DOHH2 (cell line): ENCODE results near the gene SBK3.

ENCODE experiments used
- CTCF ChIP-seq: fragments of 200-600 bp; sonication (generic); IDR thresholded peaks from one replicate; pipeline ENCODE4 v1.5.1; 2014; ENCODE audit warnings: antibody characterized with exemption, mild to moderate bottlenecking, low read depth, low read length; ENCODE audit not compliant: poor library complexity, severe bottlenecking
- EZH2phosphoT487 ChIP-seq: fragments of 200-600 bp; sonication (generic); IDR thresholded peaks from 2 replicates; pipeline ENCODE4 v1.6.1; 2017; ENCODE audit warnings: borderline replicate concordance, mild to moderate bottlenecking, antibody characterized with exemption, low read length, moderate library complexity, mixed read lengths

- TF ChIP-seq CTCF (no peak), EZH2phosphoT487 (no peak)
Observed at GRCh38 chr19:55592391-55593090, 47.2 kb upstream of the SBK3 start.
